HepG2 (cell line): ENCODE measurements around the gene NSMCE4A. TPM values are rescaled to one million over a fixed set of nuclear protein-coding genes. Genes with fewer than 3 reads are reported as not detected.

ENCODE experiments used
- ATAC-seq: fragments of 200-7000 bp; cut with Tn5 transposase; 3 replicates; pipeline ENCODE4 v1.9.1; 2020; ENCODE audit warnings: mild to moderate bottlenecking, moderate library complexity
- BruUV-seq: library from RNA; stranded (reverse); fragments of 400-500 nt; replicated peaks from 2 replicates; lab custom pipeline; 2021; lab: Mats Ljungman, UMichigan
- CTCF ChIA-PET: fragments of 300-600 bp; formaldehyde crosslinking; extraction: SDS; loops from one replicate; lab custom pipeline; 2021; ENCODE audit warnings: low total read pairs, inconsistent platforms, low intra/inter-chr PET ratio; lab: Yijun Ruan, JAX
- POLR2A ChIA-PET: fragments of 350-600 bp; sonication (Branson Sonifier 250); formaldehyde crosslinking; loops from one replicate; lab custom pipeline; 2020; ENCODE audit warnings: antibody characterized with exemption, inconsistent platforms; lab: Yijun Ruan, JAX
- DNase-seq: peaks from one replicate; pipeline ENCODE4 v3.0.0-alpha.2; 2015; ENCODE audit warnings: low spot score
- FAIRE-seq: peaks from 3 replicates; lab custom pipeline; 2011; peaks lifted over from hg19 to GRCh38; lab: Jason Lieb, UNC
- H2AFZ ChIP-seq: one replicate; pipeline ENCODE4 v1.6.1; 2011; ENCODE audit warnings: low read length, inconsistent platforms
- H3K27ac ChIP-seq: fragments of 300-600 bp; 3 replicates; pipeline ENCODE4 v1.8.0; 2011; ENCODE audit warnings: mixed run types, mild to moderate bottlenecking, mixed read lengths, low read length, inconsistent platforms; ENCODE audit not compliant: insufficient read depth; ENCODE audit errors: extremely low read length
- H3K27me3 ChIP-seq, 2 experiments: fragments of 200-600 bp in 1 of 2; 2 replicates in 1 of 2; 3 replicates in 1 of 2; pipeline versions ENCODE4 v1.6.0 to v1.8.0; 2011; ENCODE audit warnings: low read length in 2 of 2, mild to moderate bottlenecking in 2 of 2, moderate library complexity in 2 of 2, inconsistent platforms in 1 of 2; ENCODE audit not compliant: insufficient read depth in 2 of 2, control insufficient read depth in 1 of 2
- H3K36me3 ChIP-seq, 2 experiments: fragments of 200-600 bp in 1 of 2; replicated peaks in 1 of 2; 2 replicates in 1 of 2; 3 replicates in 1 of 2; pipeline versions ENCODE4 v1.5.1 to v1.8.0; 2011; ENCODE audit warnings: low read length in 2 of 2, inconsistent platforms in 1 of 2; ENCODE audit not compliant: insufficient read depth in 2 of 2, control insufficient read depth in 1 of 2
- H3K4me1 ChIP-seq: 2 replicates; pipeline ENCODE4 v1.5.1; 2012; ENCODE audit warnings: low read length, inconsistent platforms; ENCODE audit not compliant: insufficient read depth
- H3K4me2 ChIP-seq: 2 replicates; pipeline ENCODE4 v1.6.0; 2011; ENCODE audit warnings: low read depth, low read length, inconsistent platforms
- H3K4me3 ChIP-seq, 3 experiments: fragments of 200-600 bp in 1 of 3; sonication (generic), shearing (Covaris generic) in 1 of 3; replicated peaks in 1 of 3; 2 replicates each; pipeline ENCODE4 v1.5.1; 2011 to 2016; ENCODE audit warnings: low read length in 3 of 3, inconsistent platforms in 2 of 3, low read depth in 2 of 3, mild to moderate bottlenecking in 2 of 3, control low read depth in 1 of 3, mixed read lengths in 1 of 3; ENCODE audit not compliant: insufficient read depth in 1 of 3
- H3K79me2 ChIP-seq: one replicate; pipeline ENCODE4 v1.6.1; 2011; ENCODE audit warnings: low read length, inconsistent platforms; ENCODE audit not compliant: insufficient read depth
- H3K9ac ChIP-seq: 2 replicates; pipeline ENCODE4 v1.6.0; 2011; ENCODE audit warnings: mild to moderate bottlenecking, low read depth, low read length, inconsistent platforms; ENCODE audit not compliant: insufficient read depth
- H3K9me3 ChIP-seq: 2 replicates; pipeline ENCODE4 v1.5.1; 2012; ENCODE audit warnings: mild to moderate bottlenecking, low read length
- H4K20me1 ChIP-seq: 2 replicates; pipeline ENCODE4 v1.6.0; 2011; ENCODE audit warnings: inconsistent platforms, mild to moderate bottlenecking, low read length, moderate library complexity; ENCODE audit not compliant: insufficient read depth
- ARNT ChIP-seq: fragments of 450-650 bp; IDR thresholded peaks from 2 replicates; pipeline ENCODE4 v1.6.1; 2017
- ELF1 ChIP-seq: sonication (generic); formaldehyde crosslinking; IDR thresholded peaks from 2 replicates; pipeline ENCODE4 v1.4.0; 2020; ENCODE audit warnings: missing genetic modification reagents
- HDAC6 ChIP-seq: fragments of 200-600 bp; sonication (generic); IDR thresholded peaks from 2 replicates; pipeline ENCODE4 v1.7.0; 2017; ENCODE audit warnings: mild to moderate bottlenecking, antibody characterized with exemption, low read length, low read depth
- HNF4A ChIP-seq: sonication (generic); formaldehyde crosslinking; IDR thresholded peaks from 2 replicates; pipeline ENCODE4 v1.4.0; 2020; ENCODE audit warnings: missing genetic modification reagents
- JUN ChIP-seq: sonication (generic); formaldehyde crosslinking; IDR thresholded peaks from 2 replicates; pipeline ENCODE4 v1.4.0; 2020; ENCODE audit warnings: mild to moderate bottlenecking, missing genetic modification reagents
- ZNF121 ChIP-seq: sonication (generic); formaldehyde crosslinking; IDR thresholded peaks from 2 replicates; pipeline ENCODE4 v1.5.0; 2020; ENCODE audit warnings: mild to moderate bottlenecking, missing genetic modification reagents
- ZNF556 ChIP-seq: sonication (generic); formaldehyde crosslinking; IDR thresholded peaks from 2 replicates; pipeline ENCODE4 v1.4.0; 2020; ENCODE audit warnings: mild to moderate bottlenecking, missing genetic modification reagents, borderline replicate concordance
- ZNF687 ChIP-seq: sonication (generic); formaldehyde crosslinking; IDR thresholded peaks from 2 replicates; pipeline ENCODE4 v1.5.1; 2020; ENCODE audit warnings: mild to moderate bottlenecking, missing genetic modification reagents, moderate library complexity
- WGBS: methylation state at CpG from one replicate; pipeline ENCODE4 v1.1.6; 2017; ENCODE audit warnings: low lambda C conversion rate; 5-methylcytosine and 5-hydroxymethylcytosine counted together
- in situ Hi-C: cut with HindIII; loops from 2 replicates; pipeline ENCODE4 v1.10.0; 2017; ENCODE audit warnings: low pct_unique_long_range_greater_than_20kb; ENCODE audit not compliant: extremely low pct_ligation_motif_present
- intact Hi-C: fragments of 100-400 bp; cut with micrococcal nuclease; formaldehyde crosslinking; loops from one replicate; pipeline ENCODE4 v1.10.0; 2022; ENCODE audit not compliant: unreplicated experiment
- polyA plus RNA-seq, 8 experiments: library from polyadenylated mRNA; depleted of rRNA in 3 of 8; stranded (reverse) in 7 of 8; unstranded in 1 of 8; fragments of >200 nt; fragmentation: Illumina TruSeq in 4 of 8; extraction: Trizol in 4 of 8; gene quantifications; 2 replicates each; pipeline versions ENCODE4 v1.2.1 to v1.2.3, GENCODE V29; 2011 to 2016; ENCODE audit warnings: low read depth in 4 of 8, missing spikeins in 1 of 8, mixed read lengths in 1 of 8; ENCODE audit not compliant: insufficient read depth in 1 of 8
- total RNA-seq, 5 experiments: library from RNA; depleted of rRNA; stranded (reverse); fragments of >200 nt; fragmentation: Illumina TruSeq; extraction: Trizol; gene quantifications; 2 replicates each; pipeline ENCODE4 v1.2.3, GENCODE V29; 2016; ENCODE audit warnings: low read depth in 1 of 5

Gene NSMCE4A
- total and polyA plus RNA-seq, 2 of the 13 experiments (the other 11 are each of a cell fraction or from before 2014, with no cell fraction given) = 61.1 to 91.6 TPM

- in situ Hi-C loops = no loop called here
- DNase-seq = no peak
- intact Hi-C loops = no loop called here
- TF ChIP-seq HDAC6 = no peak
- TF ChIP-seq JUN (CRISPR knock-in tag) = no peak
- no peak for TF ChIP-seq ZNF687 (CRISPR knock-in tag)
- no peak for TF ChIP-seq ELF1 (CRISPR knock-in tag)
- peak; percentile 55 for TF ChIP-seq ZNF121 (CRISPR knock-in tag)
- TF ChIP-seq ARNT = no peak
- TF ChIP-seq ZNF556 (CRISPR knock-in tag) = no peak
- no peak for TF ChIP-seq HNF4A (CRISPR knock-in tag)
- TF ChIP-seq, all 625 proteins: peak for 1
- H3K27ac ChIP-seq = no peak overlapping the region
- H3K4me1 ChIP-seq = peaks cover 44% of the 10 kb centered on the region
- no peak overlapping the region for H2AFZ ChIP-seq
- no TSS peak for BruUV-seq
- H3K27me3 ChIP-seq = peaks cover 0 to 15% of the 10 kb centered on the region in 2 experiments; a peak in 1 of 5 replicates
- H3K9ac ChIP-seq = no peak overlapping the region
- no peaks in the 10 kb centered on the region for H4K20me1 ChIP-seq
- no peaks in the 10 kb centered on the region for H3K36me3 ChIP-seq
- H3K4me2 ChIP-seq = no peak overlapping the region
- 75% methylated on average over 4 of the region's 4 CpGs for WGBS
- POLR2A ChIA-PET = no interaction called here
- no peaks in the 10 kb centered on the region for H3K79me2 ChIP-seq
- ATAC-seq (no peak), FAIRE-seq (no peak)
- CTCF ChIA-PET = no interaction called here
- no peak overlapping the region for H3K4me3 ChIP-seq
- no peaks in the 10 kb centered on the region for H3K9me3 ChIP-seq
Observed at GRCh38 chr10:122022276-122022675, 47.3 kb upstream of the NSMCE4A start.
